Measurements from ENCODE around the gene HOXB6.

HOXB6 gene

GRCh38 chr17:48577946-48578615 lies 26.7 kb downstream of the HOXB6 start, which contains the start of gene HOXB4:
HOXB4 (minus strand) TSS chr17:48578350; CDS start chr17:48578319, 31 bp downstream.
- peak; percentile 82 for DNase-seq

GRCh38 chr17:48577330-48577945 lies 27.3 kb downstream of the HOXB6 start:
- peak; percentile 22 for DNase-seq

- DNase-seq, result peak; percentile 16
Observed at GRCh38 chr17:48576479-48577309, 28.1 kb downstream of the HOXB6 start.

DNA sequence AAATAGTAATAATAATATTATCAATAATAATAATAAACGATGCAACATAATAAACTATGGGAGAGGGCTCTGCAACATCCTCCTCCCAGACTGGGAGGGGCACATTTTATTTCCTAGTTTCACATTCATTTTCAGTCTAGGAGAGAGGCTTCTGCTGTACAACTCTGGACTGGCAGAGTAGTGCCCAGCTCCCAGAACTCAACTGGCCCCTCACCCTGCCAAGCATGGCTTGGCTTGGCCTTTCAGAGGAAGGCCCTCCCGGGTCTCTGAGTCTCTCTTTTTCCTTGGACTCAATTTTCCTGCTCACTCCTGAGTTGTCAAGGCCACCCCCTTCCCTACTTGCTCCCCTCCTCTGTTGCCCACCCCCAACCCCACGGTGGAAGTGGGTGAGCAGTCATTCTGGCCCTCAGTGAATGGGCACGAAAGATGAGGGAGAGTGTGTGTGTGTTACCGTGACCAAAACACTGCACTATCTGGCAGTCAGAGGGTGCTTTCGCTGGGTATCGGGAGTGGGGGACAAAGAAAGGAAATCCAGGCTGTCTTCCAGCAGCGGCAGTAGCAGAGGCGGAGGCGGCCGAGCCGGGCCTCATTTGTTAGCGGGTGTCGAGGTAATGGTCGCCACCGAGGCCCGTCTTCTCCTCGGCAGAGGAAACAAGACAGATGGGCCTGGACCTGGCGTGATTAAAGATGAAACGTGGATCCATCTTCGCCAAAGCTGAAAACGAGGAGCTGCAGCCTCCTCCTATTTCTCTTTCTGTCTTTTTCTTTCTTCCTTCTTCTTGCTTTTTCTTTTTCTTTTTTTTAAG lies 28.9 kb downstream of the HOXB6 start:
- no peak for DNase-seq

DNA sequence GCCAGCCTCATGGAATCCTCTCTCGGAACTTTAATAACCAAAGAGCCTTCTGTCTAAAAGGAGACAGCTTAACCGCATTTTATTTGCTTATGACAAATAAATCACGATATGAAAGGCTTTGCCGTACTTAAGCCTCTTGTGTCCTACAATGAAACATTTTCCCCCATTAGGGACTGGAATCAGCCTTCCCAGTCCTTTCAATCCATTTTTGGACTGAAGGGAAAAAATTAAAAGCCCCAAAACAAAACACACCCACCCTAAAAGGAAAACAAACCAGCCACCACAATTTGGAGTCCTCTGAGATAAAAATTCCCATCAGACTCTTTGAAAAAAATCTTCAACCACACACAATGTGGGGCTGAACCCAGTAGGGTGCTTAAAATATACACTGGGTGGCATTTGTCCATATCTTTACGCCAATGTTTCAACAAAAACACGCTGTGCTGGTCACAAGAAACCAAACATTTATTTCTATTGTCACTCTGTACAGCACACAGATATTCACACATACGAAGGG lies 29.7 kb downstream of the HOXB6 start:
- no peak for DNase-seq

DNA sequence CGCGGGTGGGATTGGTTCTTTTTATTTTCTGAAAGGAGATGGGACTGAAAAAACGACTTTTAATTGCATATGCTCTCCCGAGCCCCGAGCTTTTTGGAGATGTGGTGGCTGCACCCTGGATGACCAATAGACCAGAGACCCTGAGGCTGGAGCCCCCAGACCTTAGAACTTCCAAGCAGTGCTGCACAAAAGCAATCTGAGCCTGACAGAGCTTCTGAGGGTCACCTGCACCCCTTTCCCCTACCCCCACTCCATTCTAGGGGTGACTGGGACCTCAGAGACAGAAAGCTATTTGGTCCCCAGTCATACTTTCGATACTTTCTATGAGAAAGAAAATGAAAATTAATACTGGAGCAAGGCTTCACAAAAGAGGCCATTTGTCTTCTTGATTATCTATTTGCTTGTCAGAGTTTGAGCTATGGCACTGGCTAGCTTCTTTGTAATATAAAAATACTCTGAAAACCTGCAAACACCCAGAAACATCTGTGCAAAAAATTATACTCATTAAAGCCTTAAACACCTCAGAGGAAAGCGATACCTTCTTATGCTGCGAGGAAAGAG lies 30.2 kb downstream of the HOXB6 start:
- no peak for DNase-seq

- DNase-seq, result no peak
Observed at GRCh38 chr17:48571826-48572417, 32.9 kb downstream of the HOXB6 start.

GRCh38 chr17:48571024-48571818 lies 33.6 kb downstream of the HOXB6 start:
- no peak for DNase-seq

- DNase-seq, result no peak
Observed at GRCh38 chr17:48570325-48571023, 34.3 kb downstream of the HOXB6 start.

DNA sequence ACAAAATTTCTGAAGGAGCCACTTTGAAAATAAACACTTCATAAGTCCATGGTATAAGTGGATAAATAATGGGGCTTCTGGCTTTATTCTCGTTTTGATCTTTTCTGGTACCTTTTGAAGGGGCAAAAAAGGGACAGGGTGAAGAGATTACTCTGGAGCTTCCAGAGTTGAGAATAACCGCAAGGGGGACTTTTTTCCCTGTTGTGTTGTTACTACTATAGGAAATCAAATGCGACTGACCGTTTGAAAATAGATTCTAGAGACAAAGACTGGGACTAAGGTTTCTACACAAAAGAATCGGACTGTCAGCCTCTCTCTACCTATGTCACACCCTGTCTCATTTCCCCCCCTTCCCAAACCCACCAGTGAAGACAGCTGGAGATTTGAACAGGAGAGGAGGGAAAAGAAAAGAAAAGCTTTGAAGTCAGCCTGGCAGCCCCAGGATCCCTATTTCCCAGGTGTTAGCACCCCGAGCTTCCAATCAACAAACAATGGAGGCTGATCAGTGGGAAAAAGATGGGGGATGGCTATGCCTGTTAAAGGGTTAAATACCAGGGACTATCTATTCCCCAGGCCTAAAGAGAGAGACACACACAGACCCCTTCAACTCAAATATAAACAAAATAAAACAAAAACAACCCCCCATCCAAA lies 35.0 kb downstream of the HOXB6 start:
- no peak for DNase-seq

- no peak for DNase-seq
Observed at GRCh38 chr17:48569240-48569582, 35.6 kb downstream of the HOXB6 start.

DNA sequence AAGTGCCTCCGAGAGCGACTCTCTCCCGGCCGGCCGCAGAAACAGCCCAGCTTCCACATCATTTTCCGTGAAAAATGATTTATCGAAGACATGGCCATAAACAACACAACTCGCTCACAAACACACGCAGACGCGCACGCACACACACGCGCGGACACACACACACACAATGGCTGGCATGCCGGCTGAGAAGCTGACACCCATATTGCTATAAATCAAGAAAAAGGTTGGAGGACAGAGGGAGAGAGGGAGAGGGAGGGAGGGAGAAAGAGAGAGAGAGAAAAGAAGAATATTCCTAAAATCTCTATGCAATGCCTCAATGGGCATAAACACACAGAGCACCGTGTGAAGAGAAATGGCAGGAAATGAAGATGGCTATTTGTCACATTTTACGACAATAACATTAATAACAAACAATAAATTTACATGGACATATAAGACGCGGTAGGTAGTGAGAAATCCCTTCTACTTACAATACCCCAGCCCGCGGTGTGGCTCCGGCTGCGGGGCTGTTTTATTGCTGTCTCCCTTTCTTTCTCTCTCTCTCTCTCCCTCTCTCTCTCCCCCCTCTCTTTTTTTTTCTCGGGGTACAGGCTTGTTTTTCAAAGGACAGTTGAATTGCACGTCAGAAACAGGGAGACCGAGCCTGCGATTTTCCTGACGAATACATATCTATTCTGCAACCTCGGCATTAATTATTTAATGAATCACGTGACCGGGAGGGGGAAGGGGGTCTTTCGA lies 36.1 kb downstream of the HOXB6 start:
- no peak for DNase-seq

GRCh38 chr17:48567646-48568354 lies 37.0 kb downstream of the HOXB6 start:
- no peak for DNase-seq

DNA sequence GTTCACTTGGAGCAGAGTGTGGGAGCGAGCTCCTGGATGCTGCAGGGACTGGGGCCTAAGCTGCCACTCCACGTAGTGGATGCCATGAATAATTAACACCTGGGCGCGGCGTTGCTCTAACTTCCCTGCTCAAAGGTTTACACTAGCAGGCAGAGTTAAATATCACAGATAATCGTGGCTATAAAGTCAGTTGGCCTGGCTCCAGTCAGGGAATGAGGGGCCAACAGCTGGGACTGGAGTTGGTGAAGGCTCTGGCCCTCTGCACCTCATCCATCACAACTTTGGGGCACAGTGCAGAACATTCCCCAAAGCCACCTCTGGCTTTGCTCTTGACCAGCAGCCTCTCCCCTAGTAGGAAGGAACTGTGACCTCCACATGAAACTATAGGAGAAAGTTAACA lies 37.6 kb downstream of the HOXB6 start:
- no peak for DNase-seq

DNA sequence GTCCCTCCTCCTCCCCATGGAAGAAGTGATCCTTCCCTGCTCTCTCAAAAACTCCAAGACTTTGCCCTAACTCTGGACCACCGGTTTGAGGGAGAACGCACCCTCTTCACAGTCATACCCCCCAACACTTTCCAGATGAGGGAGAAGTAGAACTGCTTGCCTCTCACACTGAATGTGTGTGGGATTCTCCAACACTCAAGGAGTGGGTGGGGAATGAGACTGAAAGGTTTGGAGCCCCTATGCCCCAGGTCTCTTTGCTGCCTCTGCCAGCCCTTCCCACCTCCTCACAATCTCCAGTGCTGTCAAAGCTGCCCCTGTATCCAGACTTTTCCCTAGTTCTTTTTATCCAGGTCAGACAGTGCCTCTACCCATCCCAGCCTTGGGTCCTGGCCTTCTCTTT lies 38.1 kb downstream of the HOXB6 start:
- no peak for DNase-seq

DNA sequence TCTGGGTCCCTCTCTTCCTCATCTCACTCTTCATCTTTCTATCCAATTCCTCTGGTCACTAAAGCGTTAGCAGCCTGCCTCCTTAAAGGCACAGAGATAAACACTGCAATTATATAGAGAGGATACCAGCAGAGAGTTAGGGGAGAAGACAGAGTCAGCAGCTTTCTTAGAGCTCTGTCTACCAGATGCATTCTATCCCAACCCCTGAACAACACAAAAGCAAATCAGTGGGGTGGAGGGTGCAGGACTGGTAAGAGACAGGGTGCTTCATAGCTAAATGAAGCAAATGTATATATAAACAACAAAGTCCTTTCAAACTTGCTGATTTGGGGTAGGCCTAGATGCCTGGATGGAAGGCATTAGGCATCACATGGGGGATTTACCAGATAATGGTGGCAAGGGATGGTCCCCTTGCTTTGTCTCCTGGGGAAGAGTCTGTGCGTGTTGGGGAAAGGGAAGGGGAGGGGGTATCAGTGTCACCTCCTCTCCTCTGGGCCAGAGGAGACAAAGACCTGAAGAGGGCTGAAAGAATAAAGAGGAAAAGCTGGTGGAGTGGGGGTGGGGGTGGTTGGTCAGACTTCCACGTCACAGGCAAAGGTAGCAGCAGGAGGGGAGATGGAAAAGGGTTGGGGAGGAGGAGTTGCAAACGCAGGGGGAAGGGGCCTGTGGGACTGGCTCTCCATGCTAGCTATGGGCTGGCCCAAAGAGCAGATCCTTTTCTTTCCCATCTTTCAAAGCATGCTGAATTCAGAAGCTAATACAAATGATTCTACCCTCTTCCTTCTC lies 38.7 kb downstream of the HOXB6 start:
- DNase-seq, result no peak

DNA sequence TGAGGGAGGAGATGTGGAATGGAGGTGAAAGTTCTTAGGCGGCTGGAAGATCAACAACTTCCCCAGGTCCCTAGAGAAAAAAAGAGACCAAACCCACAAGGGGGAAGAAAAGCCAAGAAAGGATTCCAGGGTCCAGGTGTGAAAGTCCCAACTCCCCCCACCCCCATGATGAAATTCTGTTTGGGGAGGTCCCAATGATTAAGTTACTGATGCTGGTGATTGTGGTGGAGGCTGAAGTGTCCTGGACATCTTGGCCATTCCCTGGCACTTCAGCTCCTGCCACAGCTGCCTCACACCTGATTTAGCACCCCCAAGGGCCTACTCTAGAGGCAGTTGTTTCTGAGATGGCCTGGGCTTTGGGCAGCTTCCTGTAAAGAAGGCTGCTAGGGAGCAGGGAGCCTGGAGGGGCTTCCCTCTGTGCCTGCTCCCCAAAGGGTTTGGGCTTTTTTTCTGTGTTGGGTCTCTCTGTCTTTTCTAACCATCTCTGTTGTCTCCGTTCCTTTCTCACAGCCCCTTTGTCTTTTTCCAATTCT lies 39.7 kb downstream of the HOXB6 start:
- DNase-seq, result no peak
